Left renal cortex interstitium (tissue), 4 donors: Measurements from ENCODE around the gene BTBD10. TPM values are rescaled to one million over a fixed set of nuclear protein-coding genes. Genes with fewer than 3 reads are reported as not detected.

Experiments
- DNase-seq, 4 donors: peaks; one replicate each; pipeline ENCODE4 v3.0.0-alpha.2; 2013; ENCODE audit warnings: low read depth in 4 of 4, low spot score in 2 of 4, missing footprints in 1 of 4
- polyA plus RNA-seq, 4 donors: library from polyadenylated mRNA; unstranded; fragments of 120-200 nt; gene quantifications; one replicate each; pipeline ENCODE4 v1.2.1, GENCODE V29; 2013; ENCODE audit not compliant: insufficient read length in 4 of 4

BTBD10 gene
- 10 to 100 TPM; 29.8 to 39.4 (median 31.1) TPM for polyA plus RNA-seq

DNA sequence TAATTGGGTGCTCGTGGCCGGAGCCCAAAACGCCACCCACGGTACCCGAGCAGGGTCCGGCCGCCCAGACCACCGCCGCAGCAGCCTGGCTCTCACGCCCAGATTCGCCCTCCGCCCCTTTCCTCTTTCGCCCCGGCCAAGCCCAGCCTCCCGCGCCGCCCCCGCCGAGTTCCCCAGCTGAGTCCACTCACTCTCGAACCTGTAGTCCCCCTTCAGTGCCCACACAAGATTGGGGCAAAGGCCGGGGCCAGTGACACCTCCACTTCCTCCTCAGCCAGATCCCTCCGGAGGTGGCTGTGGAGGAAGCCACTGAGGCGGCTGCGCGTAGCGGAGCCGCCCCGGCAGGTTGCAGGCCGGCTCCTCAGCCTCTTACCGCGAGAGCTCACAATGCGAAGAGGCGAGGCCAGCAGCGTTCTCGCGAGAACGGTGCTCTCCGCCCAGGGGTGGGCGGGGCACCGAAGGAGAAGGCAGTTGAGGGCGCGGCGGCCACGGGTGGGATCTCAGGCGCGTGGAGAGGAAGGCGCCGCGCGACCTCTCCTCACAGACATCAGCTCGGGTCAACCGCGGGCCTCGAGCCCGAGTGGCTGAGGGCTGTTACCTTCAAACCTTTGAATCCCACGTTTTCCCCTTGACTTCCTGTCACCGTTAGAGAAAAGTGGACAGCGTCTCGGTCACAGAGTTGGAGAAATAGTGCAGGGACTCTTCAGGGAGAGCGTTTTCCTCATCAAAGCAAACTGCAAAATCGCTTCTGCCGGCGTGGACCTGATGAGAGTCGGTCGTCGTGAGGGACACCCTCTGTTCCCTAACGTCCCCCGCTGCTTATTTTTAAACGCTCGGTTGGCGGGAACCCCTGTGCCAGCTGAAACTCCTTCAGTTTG is at the start of gene BTBD10:
TSS of gene BTBD10 (minus strand) at position 322 of the 878 bp plus-strand sequence. CDS start 18,098 bp downstream, outside the sequence.
- DNase-seq: peak; percentile 91 to 94 (median 92)

DNA sequence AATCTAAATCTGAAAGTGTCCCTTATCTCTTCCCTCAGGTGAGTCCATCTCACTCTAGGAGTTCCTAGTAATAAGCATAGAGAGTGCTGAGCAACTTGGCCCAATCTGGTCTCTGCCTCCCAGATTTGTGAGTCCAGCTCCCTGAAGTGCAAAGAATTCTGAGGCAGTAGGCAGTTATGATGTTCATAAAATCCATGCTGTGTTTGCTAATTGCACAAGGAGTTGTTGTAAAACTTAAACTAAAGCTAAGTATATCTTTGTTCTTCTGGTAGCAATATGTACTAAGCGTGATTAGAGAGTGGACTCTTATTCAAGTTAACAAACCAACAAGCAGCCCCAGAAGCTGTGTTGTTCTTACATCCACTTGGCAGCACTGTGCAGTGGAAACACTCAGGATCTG is 40.4 kb upstream of the BTBD10 start:
- DNase-seq: no peak

DNA sequence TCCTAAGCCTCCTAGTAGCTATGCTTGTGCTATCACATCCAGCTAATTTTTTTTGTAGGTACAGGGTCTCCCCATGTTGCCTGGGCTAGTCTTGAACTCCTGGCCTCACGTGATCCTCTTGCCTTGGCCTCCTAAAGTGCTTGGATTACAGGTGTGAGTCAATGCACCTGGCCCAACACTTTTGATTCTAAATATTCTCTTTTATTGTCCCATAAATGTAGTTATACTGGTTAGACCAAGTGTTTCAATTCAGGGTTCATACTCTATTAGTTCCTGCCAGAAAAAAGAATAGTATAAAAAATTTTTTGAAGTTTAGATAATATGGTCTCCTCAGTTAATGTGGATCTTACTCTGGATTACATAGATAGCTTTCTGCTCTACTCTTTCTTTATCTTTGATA is 39.5 kb upstream of the BTBD10 start:
- DNase-seq: no peak

DNA sequence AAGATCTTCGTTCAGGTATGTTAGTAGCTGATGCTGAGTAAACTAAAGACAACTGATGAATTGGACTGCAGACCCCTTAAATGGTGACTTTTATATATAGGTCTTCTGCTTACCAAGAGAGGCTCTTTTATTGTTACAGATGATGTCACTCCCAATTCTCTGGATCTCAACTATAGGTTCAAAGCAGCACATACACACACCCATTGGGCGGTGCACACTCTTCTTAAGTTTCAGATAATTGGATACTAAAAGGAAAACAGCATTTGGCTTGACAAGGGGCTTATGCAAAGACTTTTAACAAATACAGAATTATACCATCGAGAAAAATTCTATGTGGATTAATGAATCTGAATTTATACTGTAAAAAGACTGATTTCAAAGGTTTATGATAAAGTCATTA is 32.9 kb upstream of the BTBD10 start, which contains the start of gene PTH:
TSS of gene PTH (minus strand) at position 69 of the 400 bp plus-strand sequence. CDS start 3,142 bp downstream, outside the sequence.
- no peak for DNase-seq

DNA sequence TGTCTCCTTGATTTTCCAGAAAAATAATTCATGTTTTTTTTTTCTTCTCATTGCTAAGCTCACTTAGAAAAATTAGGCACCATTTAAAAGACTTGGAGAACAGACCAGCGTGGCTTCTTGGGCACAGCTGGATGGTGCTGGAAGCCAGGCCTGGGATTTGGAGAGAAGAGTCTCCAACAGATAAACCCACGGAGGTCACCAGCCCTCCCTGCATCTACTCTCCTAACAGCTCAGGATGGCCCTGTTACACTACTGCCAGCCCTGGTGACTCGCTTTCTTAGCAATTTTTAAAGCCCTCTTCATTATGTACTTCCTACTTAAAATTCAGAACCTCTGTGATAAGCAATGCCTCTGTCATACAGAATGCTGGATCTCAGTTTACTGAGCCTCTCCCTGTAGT is 31.0 kb upstream of the BTBD10 start:
- no peak for DNase-seq

DNA sequence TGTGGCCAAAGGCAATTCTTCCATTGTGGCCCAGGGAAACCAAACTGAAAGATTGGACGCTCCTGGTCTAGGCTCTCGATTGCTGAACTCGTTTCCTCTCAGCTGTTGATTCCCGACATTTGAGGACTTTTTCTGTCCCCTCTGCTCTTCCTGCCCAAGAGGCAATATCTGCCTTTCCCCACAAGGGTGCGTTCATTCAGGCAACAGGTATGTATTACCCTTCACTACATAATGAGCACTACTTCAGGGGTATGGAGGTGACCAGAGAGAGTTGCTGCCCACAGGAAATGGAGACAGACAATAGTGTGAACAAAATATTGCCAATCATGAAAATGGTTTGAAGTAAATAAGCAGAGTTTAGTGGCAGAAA is 24.6 kb upstream of the BTBD10 start:
- DNase-seq: no peak

DNA sequence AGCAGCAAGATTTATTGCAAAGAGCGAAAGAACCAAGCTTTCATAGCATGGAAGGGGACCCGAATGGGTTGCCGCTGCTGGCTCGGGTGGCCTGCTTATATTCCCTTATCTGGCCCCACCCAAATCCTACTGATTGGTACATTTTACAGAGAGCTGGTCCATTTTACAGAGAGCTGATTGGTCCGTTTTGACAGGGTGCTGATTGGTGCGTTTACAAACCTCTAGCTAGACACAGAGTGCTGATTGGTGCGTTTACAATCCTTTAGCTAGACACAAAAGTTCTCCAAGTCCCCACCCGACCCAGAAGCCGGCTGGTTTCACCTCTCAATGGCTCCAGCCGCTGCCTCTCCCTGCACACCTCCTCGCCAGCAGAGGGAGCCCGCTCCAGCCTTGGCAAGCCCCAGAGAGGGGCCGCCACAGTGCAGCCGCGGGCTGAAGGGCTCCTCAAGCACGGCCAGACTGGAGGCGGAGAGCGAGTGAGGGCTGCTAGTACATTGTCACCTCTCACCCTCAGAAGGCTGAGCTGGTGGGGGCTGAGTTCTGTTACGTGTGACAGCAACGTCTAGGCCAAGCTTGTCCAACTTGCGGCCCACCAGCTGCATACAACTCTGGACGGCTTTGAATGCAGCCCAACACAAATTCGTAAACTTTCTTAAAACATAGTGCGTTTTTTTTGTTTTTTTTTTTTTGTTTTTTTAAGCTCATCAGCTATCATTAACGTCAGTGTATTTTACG is 24.1 kb upstream of the BTBD10 start:
- no peak for DNase-seq

DNA sequence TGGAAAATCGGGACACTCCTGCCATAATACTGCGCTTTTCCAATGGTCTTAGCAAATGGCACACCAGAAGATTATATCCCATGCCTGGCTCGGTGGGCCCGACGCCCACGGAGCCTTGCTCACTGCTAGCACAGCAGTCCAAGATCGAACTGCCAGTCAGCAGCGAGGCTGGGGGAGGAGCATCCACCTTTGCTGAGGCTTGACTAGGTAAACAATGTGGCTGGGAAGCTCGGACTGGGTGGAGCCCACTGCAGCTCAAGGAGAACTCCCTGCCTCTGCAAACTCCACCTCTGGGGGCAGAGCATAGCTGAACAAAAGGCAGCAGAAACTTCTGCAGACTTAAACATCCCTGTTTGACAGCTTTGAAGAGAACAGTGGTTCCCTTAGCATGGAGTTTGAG is 17.2 kb upstream of the BTBD10 start:
- no peak for DNase-seq

DNA sequence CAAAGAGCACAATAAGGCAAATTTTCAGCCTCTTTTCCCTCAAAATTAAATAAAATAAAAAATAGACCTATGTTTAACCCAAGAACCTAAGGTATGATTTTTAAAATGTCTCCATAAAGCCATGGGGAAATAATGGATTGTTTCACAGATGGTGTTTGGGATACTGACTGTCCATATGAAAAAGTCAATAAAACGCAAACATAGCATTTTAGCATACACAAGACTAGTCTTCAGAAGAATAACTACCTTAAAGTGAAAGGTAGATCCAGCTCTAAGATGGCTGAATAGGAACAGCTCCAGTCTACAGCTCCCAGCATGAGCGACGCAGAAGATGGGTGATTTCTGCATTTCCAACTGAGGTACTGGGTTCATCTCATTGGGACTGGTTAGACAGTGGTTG is 16.7 kb upstream of the BTBD10 start:
- no peak for DNase-seq

DNA sequence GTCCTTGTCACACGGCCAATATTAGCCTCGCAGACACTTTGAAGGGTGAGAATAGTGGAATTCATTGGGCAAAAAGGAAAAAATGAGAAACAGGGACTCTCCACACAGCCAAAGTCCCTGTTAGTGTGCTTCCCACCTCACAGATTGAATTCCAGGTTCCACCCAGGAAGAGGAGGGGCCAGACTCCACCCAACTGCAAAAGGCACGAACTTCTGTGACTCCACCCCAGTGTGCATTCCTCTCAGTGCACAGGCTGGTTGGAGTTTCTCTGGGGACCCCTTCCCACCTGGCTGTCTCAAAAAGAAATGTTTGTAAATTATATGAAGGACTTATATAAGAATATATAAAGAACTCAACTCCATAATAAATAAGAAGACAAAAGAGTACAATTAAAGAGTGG is 12.1 kb upstream of the BTBD10 start:
- DNase-seq: no peak

DNA sequence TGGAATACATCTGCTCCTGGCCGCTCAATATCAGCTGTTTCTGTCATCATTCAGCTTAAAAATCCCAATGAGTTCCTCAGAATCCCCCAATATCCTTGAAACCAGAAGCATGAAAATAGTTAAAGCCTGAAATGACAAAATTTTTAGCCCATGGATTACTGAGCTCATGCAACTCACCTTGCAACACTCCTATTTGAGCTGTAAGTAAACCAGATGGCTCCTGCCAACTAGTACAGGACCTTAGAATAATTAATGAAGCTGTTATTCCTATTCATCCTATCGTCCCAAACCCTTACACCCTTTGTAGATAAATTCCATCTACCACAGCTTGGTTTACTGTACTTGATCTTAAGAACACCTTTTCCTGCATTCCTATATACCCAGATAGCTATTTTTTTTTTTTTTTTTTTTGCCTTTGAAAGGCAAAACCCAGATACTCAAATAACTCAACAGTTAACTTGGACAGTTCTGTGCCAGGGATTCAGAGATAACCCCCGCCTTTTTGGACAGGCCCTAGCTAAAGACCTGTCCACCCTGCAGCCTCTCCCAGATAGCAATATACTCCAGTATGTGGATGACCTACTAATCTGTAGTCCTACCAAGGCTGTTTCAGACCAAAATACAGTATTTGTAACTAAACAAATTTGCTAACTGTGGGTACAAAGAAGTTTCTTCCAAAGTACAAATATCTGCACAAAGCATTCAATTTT is 10.1 kb upstream of the BTBD10 start:
- no peak for DNase-seq

DNA sequence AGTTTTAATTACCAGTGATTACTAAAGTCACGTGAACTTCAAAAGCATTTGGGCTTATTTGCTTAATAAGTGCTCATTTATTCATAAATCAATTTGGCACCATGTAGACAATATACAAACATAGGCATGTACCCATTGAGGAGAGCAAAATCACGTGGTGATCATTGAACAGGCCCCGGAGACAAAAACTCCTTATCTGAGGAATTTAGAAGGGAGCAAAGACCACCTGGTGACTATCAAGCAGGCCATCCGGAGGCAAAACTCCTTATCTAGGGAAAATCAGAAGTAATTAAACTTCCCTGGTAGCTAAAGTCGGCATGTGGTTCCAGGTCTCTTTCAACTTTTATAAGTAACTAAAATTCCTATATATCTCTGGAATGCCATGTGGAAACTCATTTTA is 5.7 kb upstream of the BTBD10 start:
- DNase-seq: no peak

DNA sequence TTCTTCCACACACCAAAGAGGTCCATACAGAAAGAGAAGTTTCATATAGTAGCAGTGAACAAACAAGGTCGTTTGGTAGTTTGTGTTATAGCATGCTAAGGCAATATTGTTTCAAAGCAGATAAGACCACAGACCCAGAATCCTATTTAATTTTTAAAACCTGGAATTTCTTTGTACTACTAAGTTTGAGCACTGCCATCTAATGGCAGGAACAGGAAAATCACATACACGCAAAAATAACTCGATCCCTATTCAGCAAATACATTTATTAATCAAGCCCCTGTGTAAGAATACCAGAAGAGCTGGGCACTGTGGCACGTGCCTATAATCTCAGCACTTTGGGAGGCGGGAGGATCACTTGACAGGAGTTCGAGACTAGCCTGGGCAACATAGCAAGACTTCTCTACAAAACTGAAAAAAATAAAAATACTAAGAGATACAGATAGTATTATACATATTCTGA is 2.9 kb upstream of the BTBD10 start:
- DNase-seq: peak in 1 of 4 donors; percentile 9

DNA sequence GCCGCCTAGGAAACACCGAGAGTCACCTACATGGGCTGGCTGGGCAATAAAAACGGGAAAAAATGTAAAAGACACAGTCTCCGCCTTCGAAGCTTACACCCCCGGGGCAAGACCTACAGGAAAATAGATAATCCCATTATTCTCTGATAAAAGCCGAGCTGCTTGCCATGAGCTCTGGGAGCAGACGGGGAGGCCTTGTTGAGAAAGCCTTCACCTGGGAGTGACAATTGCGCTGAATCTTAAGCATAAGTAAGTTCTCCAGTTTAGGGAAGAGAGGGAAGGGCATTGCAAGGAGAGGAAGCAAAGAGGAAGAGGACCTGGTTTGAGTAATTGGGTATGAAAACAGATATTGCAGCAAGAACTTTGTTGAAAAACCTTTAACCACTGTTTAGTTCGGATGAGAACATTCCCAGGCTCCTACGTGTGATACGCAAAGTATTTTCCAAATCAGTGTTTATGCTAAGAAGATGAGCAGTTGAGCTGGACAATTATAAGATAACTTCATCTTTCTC is 813 bp upstream of the BTBD10 start:
- no peak for DNase-seq

DNA sequence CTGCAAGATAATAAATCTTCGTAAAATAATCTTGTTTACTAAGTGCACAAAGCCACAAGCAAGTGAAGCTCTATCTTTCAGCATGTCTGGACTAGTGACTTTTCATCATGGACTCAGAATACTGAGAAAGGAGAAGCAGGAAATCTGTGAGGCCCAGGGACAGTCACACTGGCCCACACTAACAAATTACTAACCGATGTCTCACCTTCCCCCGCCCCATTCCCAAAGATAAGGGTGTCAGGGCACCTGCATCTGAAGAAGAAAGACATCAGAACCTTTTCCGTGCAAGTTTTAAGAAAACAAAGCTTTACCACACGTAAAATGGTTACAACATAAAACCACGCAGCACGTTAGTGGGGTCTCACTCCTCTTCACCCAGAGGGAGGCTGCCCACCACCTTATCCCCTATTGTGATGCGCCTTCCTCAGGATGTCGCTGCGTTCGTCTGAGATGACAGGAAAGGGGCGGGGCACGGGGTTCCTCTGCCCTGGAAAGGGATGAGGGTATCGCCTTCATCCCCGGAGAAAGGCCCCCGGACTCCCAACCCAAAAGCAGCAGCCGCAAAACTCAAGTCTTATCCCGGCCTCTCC is 616 bp downstream of the BTBD10 start:
- DNase-seq: peak in 3 of 4 donors; percentile 29 to 44 (median 34)

DNA sequence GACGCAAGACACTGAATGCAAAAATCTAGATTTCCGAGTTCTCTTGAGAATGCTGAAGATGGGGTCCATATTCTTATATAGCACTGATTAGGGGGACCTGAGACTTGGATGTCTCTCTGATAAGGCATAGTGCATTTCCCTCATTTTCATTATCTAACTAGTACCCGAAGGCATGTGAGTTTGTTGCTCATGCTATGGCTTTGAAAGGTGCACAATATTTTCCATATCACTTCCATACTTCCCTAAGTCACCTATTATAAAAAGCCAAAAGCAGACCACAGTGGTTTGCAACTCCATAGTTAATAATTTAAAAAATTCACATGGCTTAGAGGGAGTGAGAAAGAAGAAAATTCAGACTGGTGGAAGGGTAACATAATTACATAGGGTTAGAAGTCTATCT is 1.7 kb downstream of the BTBD10 start:
- DNase-seq: no peak

DNA sequence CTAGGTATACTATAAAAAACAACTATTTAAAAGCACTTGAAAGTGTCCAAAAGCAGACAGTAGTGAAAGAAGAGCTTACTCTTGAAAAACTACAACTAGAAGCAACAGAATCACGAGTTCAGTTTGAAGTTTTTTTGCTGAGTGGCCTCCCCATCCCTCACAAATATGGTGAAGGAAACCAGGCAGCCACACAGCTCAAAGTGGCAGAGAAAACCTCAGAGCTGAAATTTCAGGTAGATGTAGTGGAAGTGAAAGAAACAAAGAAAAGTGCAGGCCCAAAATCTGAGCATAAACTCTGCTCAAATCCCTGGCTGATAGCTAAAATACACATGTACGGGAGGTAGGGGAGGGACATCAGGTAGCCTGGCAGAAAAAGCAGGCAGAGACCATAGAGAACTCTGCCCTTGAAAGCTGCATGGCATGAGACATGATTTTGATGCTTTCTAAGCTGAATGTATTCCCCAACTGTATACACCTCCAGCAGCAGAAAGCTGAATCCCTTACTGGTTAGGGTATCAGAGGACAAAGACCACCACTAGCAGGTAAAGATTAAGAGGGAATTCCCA is 12.1 kb downstream of the BTBD10 start:
- no peak for DNase-seq

DNA sequence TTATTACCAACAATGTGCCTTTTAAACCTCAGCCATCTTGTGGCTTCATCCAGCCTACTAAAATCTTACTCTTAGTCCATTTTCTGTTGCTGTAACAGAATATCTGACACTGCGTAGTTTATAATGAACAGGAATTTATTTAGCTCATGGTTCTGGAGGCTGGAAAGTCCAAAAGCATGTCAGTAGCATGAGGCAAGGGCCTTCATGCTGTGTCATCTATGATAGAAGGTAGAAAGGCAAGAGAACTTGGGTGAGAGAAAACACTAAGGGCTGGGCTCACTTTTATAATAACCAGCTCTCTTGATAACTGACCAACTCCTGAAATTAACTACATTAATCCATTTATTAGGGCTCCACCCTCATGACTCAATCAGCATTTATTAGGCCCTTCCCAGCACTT is 13.5 kb downstream of the BTBD10 start:
- DNase-seq: no peak

DNA sequence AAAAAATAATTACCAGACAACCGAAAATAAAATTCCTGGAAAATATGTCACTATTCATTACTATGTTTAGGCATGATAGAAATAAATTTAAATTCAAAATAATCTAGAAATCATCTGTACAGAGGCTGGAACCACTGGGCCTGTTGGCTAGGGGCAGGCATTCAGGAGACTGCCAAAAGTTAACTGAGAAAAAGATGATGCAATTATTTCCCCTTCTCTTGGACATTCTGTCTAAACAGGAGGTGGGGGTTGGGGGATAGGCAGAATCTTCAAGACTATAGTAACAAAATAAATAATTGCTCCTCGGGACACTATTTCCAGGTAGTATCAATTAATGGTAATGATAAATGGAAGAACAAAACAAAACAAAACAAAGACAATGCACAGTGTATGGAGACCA is 14.1 kb downstream of the BTBD10 start:
- no peak for DNase-seq

DNA sequence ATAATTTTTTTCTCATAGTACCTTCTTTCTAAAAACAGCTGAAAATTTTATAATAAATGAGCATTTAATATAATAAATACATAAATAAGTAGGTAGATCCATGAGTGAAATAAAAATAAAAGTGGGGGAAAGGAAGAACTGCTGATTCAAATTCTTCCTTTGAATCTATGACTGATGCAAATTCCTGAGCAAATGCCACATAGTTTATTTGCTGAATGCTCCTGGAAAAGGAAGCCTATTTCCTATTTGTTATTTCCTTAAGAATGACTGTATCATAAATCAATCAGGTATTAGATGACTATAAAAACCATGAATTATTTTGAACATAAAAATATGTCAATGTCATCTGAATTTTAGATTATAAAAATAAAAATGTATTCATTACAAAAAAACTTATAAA is 16.6 kb downstream of the BTBD10 start:
- DNase-seq: no peak
